Breast epithelium (tissue), 3 donors: ENCODE results near the gene APOBEC3A.

Source experiments
- POLR2A ChIP-seq: fragments of 450-650 bp; IDR thresholded peaks from one replicate; pipeline ENCODE4 v1.6.1; 2016; ENCODE audit warnings: antibody characterized with exemption, mild to moderate bottlenecking, moderate library complexity
- TF ChIP-seq, protein P1 (sequence below), 3 donors: fragments of 450-650 bp; IDR thresholded peaks; one replicate each; pipeline ENCODE4 v1.5.1; 2016 to 2017; ENCODE audit warnings: antibody characterized with exemption in 3 of 3, mild to moderate bottlenecking in 3 of 3, moderate library complexity in 3 of 3

DNA sequence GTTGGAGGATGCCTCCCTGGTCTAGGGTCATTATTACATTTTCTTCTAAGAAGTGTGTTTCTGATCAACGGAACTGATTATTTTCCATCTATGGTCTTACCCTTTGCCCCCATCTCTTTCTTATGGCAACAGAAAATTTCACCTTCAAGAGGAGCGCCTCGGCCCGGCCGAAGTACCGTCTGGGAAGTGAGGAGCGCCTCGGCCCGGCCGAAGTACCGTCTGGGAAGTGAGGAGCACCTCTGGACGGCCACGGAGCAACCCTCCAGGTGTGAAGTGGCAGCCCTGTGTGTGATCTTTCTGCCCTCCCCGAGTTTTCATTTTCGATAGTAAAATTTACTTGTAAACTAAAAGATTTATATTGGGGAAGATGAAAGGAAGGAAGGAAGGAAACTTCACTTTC is 53.5 kb downstream of the APOBEC3A start:
- TF ChIP-seq, protein P1, sequence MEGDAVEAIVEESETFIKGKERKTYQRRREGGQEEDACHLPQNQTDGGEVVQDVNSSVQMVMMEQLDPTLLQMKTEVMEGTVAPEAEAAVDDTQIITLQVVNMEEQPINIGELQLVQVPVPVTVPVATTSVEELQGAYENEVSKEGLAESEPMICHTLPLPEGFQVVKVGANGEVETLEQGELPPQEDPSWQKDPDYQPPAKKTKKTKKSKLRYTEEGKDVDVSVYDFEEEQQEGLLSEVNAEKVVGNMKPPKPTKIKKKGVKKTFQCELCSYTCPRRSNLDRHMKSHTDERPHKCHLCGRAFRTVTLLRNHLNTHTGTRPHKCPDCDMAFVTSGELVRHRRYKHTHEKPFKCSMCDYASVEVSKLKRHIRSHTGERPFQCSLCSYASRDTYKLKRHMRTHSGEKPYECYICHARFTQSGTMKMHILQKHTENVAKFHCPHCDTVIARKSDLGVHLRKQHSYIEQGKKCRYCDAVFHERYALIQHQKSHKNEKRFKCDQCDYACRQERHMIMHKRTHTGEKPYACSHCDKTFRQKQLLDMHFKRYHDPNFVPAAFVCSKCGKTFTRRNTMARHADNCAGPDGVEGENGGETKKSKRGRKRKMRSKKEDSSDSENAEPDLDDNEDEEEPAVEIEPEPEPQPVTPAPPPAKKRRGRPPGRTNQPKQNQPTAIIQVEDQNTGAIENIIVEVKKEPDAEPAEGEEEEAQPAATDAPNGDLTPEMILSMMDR (IDR thresholded peaks at IDR 0.05) = no peak
- no peak for TF ChIP-seq POLR2A
